Activated CD4-positive, alpha-beta T cell treated with anti-CD3 and anti-CD28 coated beads, Interleukin-2, Interleukin-4, amounts not matched to agents 100 ng/mL and 50 ng/mL, durations not matched to agents 16 hours and 8 hours (primary cell): ENCODE data around the gene DAAM1.

Experiments
- DNase-seq: peaks from one replicate; pipeline ENCODE4 v3.0.0-alpha.2; 2020; ENCODE audit warnings: low spot score

The DAAM1 gene

GRCh38 chr14:59221568-59221967, 33.1 kb downstream of the DAAM1 start:
- no peak for DNase-seq

- no peak for DNase-seq
Measured at GRCh38 chr14:59224341-59224740, 35.9 kb downstream of the DAAM1 start.

- DNase-seq, result no peak
Measured at GRCh38 chr14:59225281-59225680, 36.8 kb downstream of the DAAM1 start.

- no peak for DNase-seq
Measured at GRCh38 chr14:59228421-59228820, 40.0 kb downstream of the DAAM1 start.

GRCh38 chr14:59229653-59230406, 41.4 kb downstream of the DAAM1 start:
- DNase-seq, result no peak

- no peak for DNase-seq
Measured at GRCh38 chr14:59236195-59236594, 47.7 kb downstream of the DAAM1 start.

- DNase-seq, result no peak
Measured at GRCh38 chr14:59238216-59238615, 49.7 kb downstream of the DAAM1 start.

- no peak for DNase-seq
Measured at GRCh38 chr14:59239022-59239421, 50.6 kb downstream of the DAAM1 start.

GRCh38 chr14:59240356-59240755, 51.9 kb downstream of the DAAM1 start:
- DNase-seq, result no peak

- no peak for DNase-seq
Measured at GRCh38 chr14:59241121-59241520, 52.7 kb downstream of the DAAM1 start.

GRCh38 chr14:59243174-59243573, 54.7 kb downstream of the DAAM1 start:
- no peak for DNase-seq

- no peak for DNase-seq
Measured at GRCh38 chr14:59244581-59244980, 56.1 kb downstream of the DAAM1 start.

- DNase-seq, result no peak
Measured at GRCh38 chr14:59245809-59246295, 57.4 kb downstream of the DAAM1 start.

GRCh38 chr14:59246566-59246965, 58.1 kb downstream of the DAAM1 start:
- DNase-seq, result no peak

GRCh38 chr14:59247801-59248584, 59.5 kb downstream of the DAAM1 start:
- no peak for DNase-seq

- DNase-seq, result no peak
Measured at GRCh38 chr14:59249029-59249428, 60.6 kb downstream of the DAAM1 start.

GRCh38 chr14:59251811-59252771, 63.6 kb downstream of the DAAM1 start:
- no peak for DNase-seq

- no peak for DNase-seq
Measured at GRCh38 chr14:59252772-59253500, 64.5 kb downstream of the DAAM1 start.

- DNase-seq, result no peak
Measured at GRCh38 chr14:59253527-59253926, 65.1 kb downstream of the DAAM1 start.

GRCh38 chr14:59254146-59254910, 65.9 kb downstream of the DAAM1 start:
- no peak for DNase-seq
